NCI-H2081 treated with DMSO at 0.1 percent for 48 hours (cell line): ENCODE results near the gene LRRC8D.

Source experiments
- DNase-seq: peaks from one replicate; lab custom pipeline; 2025; lab: John Stamatoyannopoulos, UW

LRRC8D gene

GRCh38 chr1:89871768-89872473, 51.1 kb downstream of the LRRC8D start:
- no peak for DNase-seq

- DNase-seq, result no peak
Measured at GRCh38 chr1:89872567-89872966, 51.7 kb downstream of the LRRC8D start.

GRCh38 chr1:89873288-89873687, 52.5 kb downstream of the LRRC8D start:
- peak; percentile 0 for DNase-seq

- no peak for DNase-seq
Measured at GRCh38 chr1:89873770-89874169, 52.9 kb downstream of the LRRC8D start.

GRCh38 chr1:89876463-89876862, 55.6 kb downstream of the LRRC8D start:
- no peak for DNase-seq

- DNase-seq, result no peak
Measured at GRCh38 chr1:89877756-89878155, 56.9 kb downstream of the LRRC8D start.

- DNase-seq, result no peak
Measured at GRCh38 chr1:89878256-89878655, 57.4 kb downstream of the LRRC8D start.

- DNase-seq, result no peak
Measured at GRCh38 chr1:89880679-89881078, 59.8 kb downstream of the LRRC8D start.

GRCh38 chr1:89881415-89882058, 60.7 kb downstream of the LRRC8D start:
- DNase-seq, result no peak

- DNase-seq, result no peak
Measured at GRCh38 chr1:89882348-89883029, 61.7 kb downstream of the LRRC8D start.

- DNase-seq, result no peak
Measured at GRCh38 chr1:89883030-89883379, 62.2 kb downstream of the LRRC8D start.

GRCh38 chr1:89884718-89885596, 64.1 kb downstream of the LRRC8D start:
- DNase-seq, result no peak

GRCh38 chr1:89887270-89887669, 66.4 kb downstream of the LRRC8D start:
- DNase-seq, result no peak

- DNase-seq, result no peak
Measured at GRCh38 chr1:89887713-89888112, 66.9 kb downstream of the LRRC8D start.

- no peak for DNase-seq
Measured at GRCh38 chr1:89888480-89889322, 67.9 kb downstream of the LRRC8D start.

GRCh38 chr1:89889323-89889615, 68.4 kb downstream of the LRRC8D start:
- no peak for DNase-seq

- DNase-seq, result no peak
Measured at GRCh38 chr1:89890085-89890752, 69.4 kb downstream of the LRRC8D start.

- no peak for DNase-seq
Measured at GRCh38 chr1:89892816-89893215, 72.0 kb downstream of the LRRC8D start.

- DNase-seq, result no peak
Measured at GRCh38 chr1:89894210-89895201, 73.7 kb downstream of the LRRC8D start.
